Heart right ventricle (tissue), 16 donors: ENCODE results near the gene PYDC1. TPM values are rescaled to one million over a fixed set of nuclear protein-coding genes. Genes with fewer than 3 reads are reported as not detected.
A peak's percentile ranks its signal among the peaks of the same experiment; 100 is the strongest.

Experiments used
- ATAC-seq, 8 donors: fragments of 200-7000 bp; cut with Tn5 transposase; one replicate each; pipeline ENCODE4 v1.9.1; 2020; ENCODE audit warnings: mild to moderate bottlenecking in 8 of 8, moderate library complexity in 8 of 8, moderate number of reproducible peaks in 1 of 8
- DNase-seq, 2 donors: peaks; one replicate each; pipeline ENCODE4 v3.0.0-alpha.2; 2020
- H3K27ac ChIP-seq, 10 donors: fragments of 200-600 bp; sonication (generic) in 2 of 10; one replicate each; pipeline versions ENCODE4 v1.5.0 to v1.8.0; 2020 to 2022; ENCODE audit warnings: mild to moderate bottlenecking in 3 of 10
- H3K27me3 ChIP-seq, 7 donors: fragments of 200-600 bp; one replicate each; pipeline ENCODE4 v1.8.0; 2021 to 2022; ENCODE audit warnings: mild to moderate bottlenecking in 2 of 7
- H3K36me3 ChIP-seq, 9 donors: fragments of 200-600 bp; sonication (generic) in 1 of 9; one replicate each; pipeline versions ENCODE4 v1.5.0 to v1.8.0; 2020 to 2022; ENCODE audit warnings: mild to moderate bottlenecking in 2 of 9
- H3K4me1 ChIP-seq, 9 donors: fragments of 200-600 bp; sonication (generic) in 1 of 9; one replicate each; pipeline versions ENCODE4 v1.5.0 to v1.8.0; 2020 to 2022; ENCODE audit warnings: mild to moderate bottlenecking in 4 of 9
- H3K4me3 ChIP-seq, 10 donors: fragments of 200-600 bp; sonication (generic) in 2 of 10; one replicate each; pipeline versions ENCODE4 v1.5.0 to v1.8.0; 2020 to 2022; ENCODE audit warnings: mild to moderate bottlenecking in 7 of 10, moderate library complexity in 2 of 10
- H3K9me3 ChIP-seq, 11 donors: fragments of 200-600 bp in 10 of 11; sonication (generic) in 2 of 11; one replicate each; pipeline versions ENCODE4 v1.5.0 to v1.8.0; 2013 to 2022; ENCODE audit warnings: mild to moderate bottlenecking in 2 of 11, control low read depth in 1 of 11, moderate library complexity in 1 of 11
- WGBS, 2 donors: extraction: QIAGEN DNeasy Blood & Tissue Kit; methylation state at CpG; one replicate each; pipeline ENCODE4 v1.1.7; 2013; ENCODE audit warnings: inconsistent platforms in 1 of 2; 5-methylcytosine and 5-hydroxymethylcytosine counted together
- intact Hi-C, 10 donors: fragments of 100-400 bp; cut with DNase I; formaldehyde crosslinking; loops; one replicate each; pipeline versions ENCODE4 v1.11.1 to v1.14.2; 2022
- polyA plus RNA-seq, 2 donors: library from polyadenylated mRNA; stranded (reverse); fragments of 200-250 nt; gene quantifications; one replicate each; pipeline ENCODE4 v1.2.3, GENCODE V29; 2013
- total RNA-seq, 10 donors: library from RNA; stranded (reverse); fragmentation: NEBNext Ultra II Directional in 3 of 10; extraction: Animal tissue kit (Norgen Biotek cat#: 25700) in 3 of 10; gene quantifications; one replicate each; pipeline versions ENCODE4 v1.2.1 to v1.2.4, GENCODE V29; 2021 to 2023
- TF ChIP-seq, protein P1 (sequence below), 9 donors: fragments of 200-600 bp; sonication (generic) in 2 of 9; IDR thresholded peaks; one replicate each; pipeline versions ENCODE4 v1.5.0 to v1.8.0; 2021 to 2022; ENCODE audit warnings: antibody characterized with exemption in 9 of 9, mild to moderate bottlenecking in 5 of 9, moderate library complexity in 1 of 9
- donor health status: Arrhythmogenic right ventricular cardiomyopathy.
- donor health status: ischemic (EF 13 %, LVEDD 7.1; RV severe dilation, severe dysfunction).
- donor health status: healthy with polysubstance abuse.
- donor health status: DM: no; HTN: yes; CAD: no.
- donor health status: DM: no; HTN: no; CAD: no.
- donor health status: ischemic (EF 25% LVEDD 6.9; RV normal size, moderate dysfunction).
- donor health status: ischemic (EF 25% LVEDD 5.7; RV mildly dilated, moderate dysfunction).
- donor health status: healthy.
- donor health status: DM: yes; HTN: yes; CAD: no.
- donor health status: Ischemic cardiomyopathy.
- donor health status: ischemic (EF 35%, LVEDD 5.7; RV mildly dilated, moderate dysfunction).
- donor health status: nonischemic (EF 11% LVEDD 7.7; RV severe dilation, severe dysfunction).
- donor health status: DM: yes; HTN: yes; CAD: no.
- donor health status: PGD.
- donor health status: ischemic (EF 29% LVEDD 5.4; RV normal size, mild dysfunction).
- donor health status: nonischemic (EF 23%, LVEDD 6.1; RV moderate dilation, normal function).

The PYDC1 gene
- total and polyA plus RNA-seq, 12 donors, result not detected

DNA sequence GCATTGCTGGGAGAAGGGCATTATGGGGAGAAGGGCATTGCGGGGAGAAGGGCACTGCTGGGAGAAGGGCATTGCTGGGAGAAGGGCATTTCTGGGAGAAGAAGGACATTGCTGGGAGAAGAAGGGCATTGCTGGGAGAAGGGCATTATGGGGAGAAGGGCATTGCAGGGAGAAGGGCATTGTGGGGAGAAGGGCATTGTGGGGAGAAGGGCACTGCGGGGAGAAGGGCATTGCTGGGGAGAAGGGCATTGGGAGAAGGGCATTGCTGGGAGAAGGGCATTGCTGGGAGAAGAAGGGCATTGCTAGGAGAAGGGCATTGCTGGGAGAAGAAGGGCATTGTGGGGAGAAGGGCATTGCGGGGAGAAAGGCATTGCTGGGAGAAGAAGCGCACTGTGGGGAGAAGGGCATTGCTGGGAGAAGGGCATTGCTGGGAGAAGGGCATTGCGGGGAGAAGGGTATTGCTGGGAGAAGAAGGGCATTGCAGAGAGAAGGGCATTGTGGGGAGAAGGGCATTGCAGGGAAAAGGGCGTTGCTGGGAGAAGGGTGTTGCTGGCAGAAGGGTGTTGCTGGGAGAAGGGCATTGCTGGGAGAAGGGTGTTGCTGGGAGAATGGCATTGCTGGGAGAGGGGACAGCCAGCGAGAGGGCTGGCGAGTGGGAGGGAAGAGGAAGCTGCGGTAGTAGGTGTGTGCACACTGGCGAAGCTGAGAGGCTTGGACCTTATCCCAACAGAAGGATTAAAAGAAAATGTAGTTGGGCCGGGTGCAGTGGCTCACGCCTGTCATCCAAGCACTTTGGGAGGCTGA lies 4.6 kb upstream of the PYDC1 start:
- H3K9me3 ChIP-seq, result no peaks in the 10 kb centered on the region
- no peak overlapping the region for H3K27ac ChIP-seq
- H3K4me1 ChIP-seq, result peaks cover 3 to 7% (median 6%) of the 10 kb centered on the region in 9 donors
- ATAC-seq, result no peak
- H3K36me3 ChIP-seq, result no peaks in the 10 kb centered on the region
- WGBS, 2 donors, result 73 to 81% methylated on average over 12 of the region's 12 CpGs
- no peak for DNase-seq
- peaks cover 0 to 44% (median 35%) of the 10 kb centered on the region in 7 donors for H3K27me3 ChIP-seq
- H3K4me3 ChIP-seq, result no peak overlapping the region
- TF ChIP-seq, protein P1, sequence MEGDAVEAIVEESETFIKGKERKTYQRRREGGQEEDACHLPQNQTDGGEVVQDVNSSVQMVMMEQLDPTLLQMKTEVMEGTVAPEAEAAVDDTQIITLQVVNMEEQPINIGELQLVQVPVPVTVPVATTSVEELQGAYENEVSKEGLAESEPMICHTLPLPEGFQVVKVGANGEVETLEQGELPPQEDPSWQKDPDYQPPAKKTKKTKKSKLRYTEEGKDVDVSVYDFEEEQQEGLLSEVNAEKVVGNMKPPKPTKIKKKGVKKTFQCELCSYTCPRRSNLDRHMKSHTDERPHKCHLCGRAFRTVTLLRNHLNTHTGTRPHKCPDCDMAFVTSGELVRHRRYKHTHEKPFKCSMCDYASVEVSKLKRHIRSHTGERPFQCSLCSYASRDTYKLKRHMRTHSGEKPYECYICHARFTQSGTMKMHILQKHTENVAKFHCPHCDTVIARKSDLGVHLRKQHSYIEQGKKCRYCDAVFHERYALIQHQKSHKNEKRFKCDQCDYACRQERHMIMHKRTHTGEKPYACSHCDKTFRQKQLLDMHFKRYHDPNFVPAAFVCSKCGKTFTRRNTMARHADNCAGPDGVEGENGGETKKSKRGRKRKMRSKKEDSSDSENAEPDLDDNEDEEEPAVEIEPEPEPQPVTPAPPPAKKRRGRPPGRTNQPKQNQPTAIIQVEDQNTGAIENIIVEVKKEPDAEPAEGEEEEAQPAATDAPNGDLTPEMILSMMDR (IDR thresholded peaks at IDR 0.05), result no peak
- intact Hi-C loops, result no loop called here

DNA sequence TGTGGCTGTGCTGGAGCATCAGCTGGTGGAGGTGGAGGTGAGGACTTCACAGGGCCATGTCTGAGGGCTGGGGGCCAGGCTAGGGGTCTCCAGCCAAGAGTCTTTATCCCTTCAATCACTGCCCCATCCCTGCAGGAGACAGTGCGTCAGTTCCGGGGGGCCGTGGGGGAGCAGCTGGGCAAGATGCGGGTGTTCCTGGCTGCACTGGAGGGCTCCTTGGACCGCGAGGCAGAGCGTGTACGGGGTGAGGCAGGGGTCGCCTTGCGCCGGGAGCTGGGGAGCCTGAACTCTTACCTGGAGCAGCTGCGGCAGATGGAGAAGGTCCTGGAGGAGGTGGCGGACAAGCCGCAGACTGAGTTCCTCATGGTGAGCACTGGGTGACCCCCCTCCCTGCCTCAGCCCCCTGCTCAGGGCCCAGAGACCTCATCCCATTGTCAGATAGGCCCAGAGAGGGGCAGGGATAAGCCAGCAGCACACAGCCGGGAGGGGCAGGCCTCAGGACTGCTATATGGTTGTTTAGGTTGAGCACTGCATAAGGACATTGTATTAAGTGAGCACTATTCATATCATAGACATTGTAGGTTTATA lies 2.3 kb upstream of the PYDC1 start:
- no peak for DNase-seq
- Histone ChIP-seq H3K27me3 (peaks cover 0 to 61% (median 45%) of the 10 kb centered on the region in 7 donors), H3K9me3 (no peaks in the 10 kb centered on the region), H3K4me3 (no peak overlapping the region), H3K36me3 (no peaks in the 10 kb centered on the region), H3K4me1 (peaks cover 9 to 30% (median 27%) of the 10 kb centered on the region in 9 donors), H3K27ac (no peak overlapping the region)
- intact Hi-C loops, result no loop called here
- ATAC-seq, result no peak
- WGBS, 2 donors, result 90% methylated on average over 15 of the region's 15 CpGs
- TF ChIP-seq, protein P1 (IDR thresholded peaks at IDR 0.05), result no peak

DNA sequence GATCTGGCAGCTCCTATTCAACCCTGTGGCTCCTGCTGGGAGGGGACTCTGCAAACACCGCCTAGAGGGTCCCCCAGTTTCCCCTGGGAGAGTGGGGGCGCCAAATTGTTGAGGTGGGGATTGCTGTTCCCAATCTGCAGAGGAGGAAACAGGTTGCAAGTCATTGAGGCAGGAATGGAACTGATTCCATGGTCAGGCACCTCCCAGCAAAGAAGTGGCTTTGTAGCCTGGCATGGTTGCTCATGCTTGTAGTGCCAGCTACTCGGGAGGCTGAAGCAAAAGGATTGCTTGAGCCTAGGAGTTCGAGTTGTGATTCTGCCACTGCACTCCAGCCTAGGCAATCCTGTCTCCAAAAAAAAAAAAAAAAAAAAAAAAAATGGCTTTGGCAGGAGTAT lies 198 bp upstream of the PYDC1 start:
- Histone ChIP-seq H3K36me3 (no peaks in the 10 kb centered on the region), H3K9me3 (no peaks in the 10 kb centered on the region), H3K4me3 (peak overlapping the region in 6 of 10 donors; percentile 40 to 62 (median 52)), H3K27me3 (peaks cover 0 to 68% (median 45%) of the 10 kb centered on the region in 7 donors), H3K27ac (no peak overlapping the region), H3K4me1 (peaks cover 9 to 34% (median 27%) of the 10 kb centered on the region in 9 donors)
- no peak for ATAC-seq
- intact Hi-C loops, result no loop called here
- TF ChIP-seq, protein P1 (IDR thresholded peaks at IDR 0.05), result no peak
- 23 to 25% methylated on average over 4 of the region's 4 CpGs for WGBS, 2 donors
- DNase-seq, result no peak

DNA sequence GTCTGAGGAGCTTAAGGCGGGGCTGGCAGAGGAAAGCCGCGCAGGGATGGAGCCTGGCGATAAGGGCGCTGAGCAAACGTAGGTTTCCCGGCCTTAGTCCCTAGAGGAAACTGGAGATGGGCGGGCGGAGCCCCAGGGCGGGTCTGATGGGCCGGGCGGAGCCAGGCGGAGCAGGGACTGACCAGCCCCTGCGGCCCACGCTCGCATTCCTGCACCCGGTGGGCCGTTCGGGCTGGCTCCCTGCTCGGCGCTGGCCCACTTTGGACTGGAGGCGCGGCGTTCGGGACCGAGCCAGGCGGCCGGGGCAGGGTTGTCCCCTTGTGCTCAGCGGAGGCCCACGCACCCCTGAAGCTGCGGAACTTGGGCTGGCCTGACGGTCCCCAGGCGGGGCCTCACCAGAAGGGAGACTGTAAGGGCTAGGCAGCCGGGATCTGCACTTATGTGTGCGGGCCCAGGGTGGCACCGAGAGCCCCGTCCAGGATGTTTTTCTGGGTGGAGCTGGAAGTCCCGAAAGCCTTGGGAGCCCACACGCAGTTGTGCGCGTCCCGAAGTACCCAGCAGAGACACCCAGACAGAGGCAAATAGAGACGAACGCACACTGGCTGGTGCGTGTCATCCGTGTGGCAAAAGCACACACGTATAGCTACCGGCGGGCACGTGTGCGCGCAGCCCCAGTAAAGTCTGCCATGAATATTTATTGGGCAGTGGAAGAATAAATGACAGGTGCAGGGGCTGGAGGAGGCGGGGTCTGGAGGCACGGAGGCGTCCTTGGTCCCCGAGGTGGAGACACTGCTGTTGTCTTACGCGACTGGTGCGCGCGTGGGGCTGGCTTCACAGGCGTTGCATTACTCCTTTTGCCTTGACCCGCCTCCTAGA lies 1.4 kb downstream of the PYDC1 start:
- Histone ChIP-seq H3K4me3 (peak overlapping the region; percentile 32 to 62 (median 52)), H3K27ac (peak overlapping the region in 1 of 10 donors; percentile 5), H3K4me1 (peaks cover 9 to 34% (median 27%) of the 10 kb centered on the region in 9 donors), H3K27me3 (peaks cover 0 to 62% (median 45%) of the 10 kb centered on the region in 7 donors), H3K36me3 (no peaks in the 10 kb centered on the region), H3K9me3 (no peaks in the 10 kb centered on the region)
- TF ChIP-seq, protein P1 (IDR thresholded peaks at IDR 0.05), result no peak
- WGBS, 2 donors, result 1% methylated on average over 59 to 63 of the region's 63 CpGs
- peak; percentile 49 to 62 for DNase-seq
- peak; percentile 82 to 92 (median 88) for ATAC-seq
- intact Hi-C loops, result no loop called here
